ENCODE measurements around the gene TMEM115. TPM values are rescaled to one million over a fixed set of nuclear protein-coding genes. Genes with fewer than 3 reads are reported as not detected.

TMEM115 gene
- total and polyA plus RNA-seq, 2 of the 13 experiments (the other 11 are each of a cell fraction or from before 2014, with no cell fraction given): 22.1 to 30.7 TPM

DNA sequence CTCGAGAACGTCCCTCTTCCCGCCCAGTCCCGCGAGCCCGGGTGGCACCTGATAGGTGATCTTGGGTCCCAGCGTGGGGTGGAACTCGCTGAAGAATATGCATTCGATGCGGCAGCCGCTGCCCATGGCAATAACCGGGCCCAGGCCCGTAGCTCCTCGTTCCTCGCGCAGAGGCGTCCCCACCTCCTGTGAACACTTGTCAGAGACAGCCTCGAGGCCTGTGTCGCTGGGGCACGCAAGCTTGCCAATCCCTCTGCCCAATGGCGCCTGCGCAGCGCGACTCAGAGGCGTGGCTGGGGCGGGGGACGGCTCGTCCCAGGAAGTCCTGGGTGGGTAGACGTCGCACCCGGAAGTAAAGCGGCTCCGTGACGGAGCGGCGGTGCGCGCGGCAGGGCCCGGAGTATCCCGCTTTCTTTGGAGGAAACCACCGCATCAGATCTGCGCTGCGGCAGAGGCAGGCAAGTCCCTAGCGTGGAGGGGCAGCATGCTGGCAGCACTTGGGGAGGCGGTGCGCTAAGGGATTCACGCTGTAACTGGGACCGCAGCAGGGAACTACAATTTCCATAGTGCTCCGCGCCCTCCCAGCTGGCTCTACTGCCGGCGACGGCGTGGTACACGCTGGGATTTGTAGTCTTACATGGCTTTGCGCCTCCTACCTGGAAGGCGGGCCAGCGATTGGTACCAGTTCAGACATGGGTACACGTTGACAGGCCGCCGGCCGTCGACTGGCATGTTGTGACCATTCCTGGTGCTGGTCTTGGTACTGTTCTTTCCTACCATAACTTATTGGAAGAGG, 8.6 kb downstream of the TMEM115 start, which contains the start of the genes CYB561D2 and NPRL2 (continued):
- TF ChIP-seq, protein P1, sequence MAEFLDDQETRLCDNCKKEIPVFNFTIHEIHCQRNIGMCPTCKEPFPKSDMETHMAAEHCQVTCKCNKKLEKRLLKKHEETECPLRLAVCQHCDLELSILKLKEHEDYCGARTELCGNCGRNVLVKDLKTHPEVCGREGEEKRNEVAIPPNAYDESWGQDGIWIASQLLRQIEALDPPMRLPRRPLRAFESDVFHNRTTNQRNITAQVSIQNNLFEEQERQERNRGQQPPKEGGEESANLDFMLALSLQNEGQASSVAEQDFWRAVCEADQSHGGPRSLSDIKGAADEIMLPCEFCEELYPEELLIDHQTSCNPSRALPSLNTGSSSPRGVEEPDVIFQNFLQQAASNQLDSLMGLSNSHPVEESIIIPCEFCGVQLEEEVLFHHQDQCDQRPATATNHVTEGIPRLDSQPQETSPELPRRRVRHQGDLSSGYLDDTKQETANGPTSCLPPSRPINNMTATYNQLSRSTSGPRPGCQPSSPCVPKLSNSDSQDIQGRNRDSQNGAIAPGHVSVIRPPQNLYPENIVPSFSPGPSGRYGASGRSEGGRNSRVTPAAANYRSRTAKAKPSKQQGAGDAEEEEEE (CRISPR knock-in tag; IDR thresholded peaks at IDR 0.05; ENCODE audit: borderline replicate concordance): no peak; the same call in 1 of the 2 replicates
- TF ChIP-seq ZC3H4 (CRISPR knock-in tag; IDR thresholded peaks at IDR 0.05; ENCODE audit: borderline replicate concordance) (peak; percentile 57; the same call in 1 of the 2 replicates), MNT (IDR thresholded peaks at IDR 0.05) (peak; percentile 16; the same call in 1 of the 2 replicates), CHD4 (IDR thresholded peaks at IDR 0.05; ENCODE audit: borderline replicate concordance, low read length) (no peak), RXRB (CRISPR knock-in tag; IDR thresholded peaks at IDR 0.05; ENCODE audit: borderline replicate concordance) (peak; percentile 75), ZNF773 (CRISPR knock-in tag; IDR thresholded peaks at IDR 0.05; ENCODE audit: borderline replicate concordance) (peak; percentile 95), ZNF441 (CRISPR knock-in tag; IDR thresholded peaks at IDR 0.05; ENCODE audit: borderline replicate concordance) (peak; percentile 90), SMAD9 (CRISPR knock-in tag; IDR thresholded peaks at IDR 0.05) (no peak), SCMH1 (CRISPR knock-in tag; IDR thresholded peaks at IDR 0.05; ENCODE audit: borderline replicate concordance) (no peak), HDAC1 (CRISPR knock-in tag; IDR thresholded peaks at IDR 0.05) (peak; percentile 94), EZH2 (conservative IDR thresholded peaks at IDR 0.05; ENCODE audit: low read depth, low read length) (no peak), ZFY (CRISPR knock-in tag; IDR thresholded peaks at IDR 0.05) (peak; percentile 95), MXI1 (IDR thresholded peaks at IDR 0.05; ENCODE audit: borderline replicate concordance, low read depth, low read length) (peak; percentile 58; the same call in 2 of the 3 replicates), RNF2 (conservative IDR thresholded peaks at IDR 0.05; ENCODE audit: low read depth) (peak; percentile 99)
- TF ChIP-seq, protein P2, sequence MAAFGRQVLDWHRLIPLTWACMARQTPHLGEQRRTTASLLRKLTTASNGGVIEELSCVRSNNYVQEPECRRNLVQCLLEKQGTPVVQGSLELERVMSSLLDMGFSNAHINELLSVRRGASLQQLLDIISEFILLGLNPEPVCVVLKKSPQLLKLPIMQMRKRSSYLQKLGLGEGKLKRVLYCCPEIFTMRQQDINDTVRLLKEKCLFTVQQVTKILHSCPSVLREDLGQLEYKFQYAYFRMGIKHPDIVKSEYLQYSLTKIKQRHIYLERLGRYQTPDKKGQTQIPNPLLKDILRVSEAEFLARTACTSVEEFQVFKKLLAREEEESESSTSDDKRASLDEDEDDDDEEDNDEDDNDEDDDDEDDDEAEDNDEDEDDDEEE (CRISPR knock-in tag; IDR thresholded peaks at IDR 0.05): peak; percentile 87; the same call in 1 of the 2 replicates
- TF ChIP-seq, protein P3, sequence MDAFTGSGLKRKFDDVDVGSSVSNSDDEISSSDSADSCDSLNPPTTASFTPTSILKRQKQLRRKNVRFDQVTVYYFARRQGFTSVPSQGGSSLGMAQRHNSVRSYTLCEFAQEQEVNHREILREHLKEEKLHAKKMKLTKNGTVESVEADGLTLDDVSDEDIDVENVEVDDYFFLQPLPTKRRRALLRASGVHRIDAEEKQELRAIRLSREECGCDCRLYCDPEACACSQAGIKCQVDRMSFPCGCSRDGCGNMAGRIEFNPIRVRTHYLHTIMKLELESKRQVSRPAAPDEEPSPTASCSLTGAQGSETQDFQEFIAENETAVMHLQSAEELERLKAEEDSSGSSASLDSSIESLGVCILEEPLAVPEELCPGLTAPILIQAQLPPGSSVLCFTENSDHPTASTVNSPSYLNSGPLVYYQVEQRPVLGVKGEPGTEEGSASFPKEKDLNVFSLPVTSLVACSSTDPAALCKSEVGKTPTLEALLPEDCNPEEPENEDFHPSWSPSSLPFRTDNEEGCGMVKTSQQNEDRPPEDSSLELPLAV (CRISPR knock-in tag; conservative IDR thresholded peaks at IDR 0.05; ENCODE audit: low read depth): no peak
- TF ChIP-seq, protein P4, sequence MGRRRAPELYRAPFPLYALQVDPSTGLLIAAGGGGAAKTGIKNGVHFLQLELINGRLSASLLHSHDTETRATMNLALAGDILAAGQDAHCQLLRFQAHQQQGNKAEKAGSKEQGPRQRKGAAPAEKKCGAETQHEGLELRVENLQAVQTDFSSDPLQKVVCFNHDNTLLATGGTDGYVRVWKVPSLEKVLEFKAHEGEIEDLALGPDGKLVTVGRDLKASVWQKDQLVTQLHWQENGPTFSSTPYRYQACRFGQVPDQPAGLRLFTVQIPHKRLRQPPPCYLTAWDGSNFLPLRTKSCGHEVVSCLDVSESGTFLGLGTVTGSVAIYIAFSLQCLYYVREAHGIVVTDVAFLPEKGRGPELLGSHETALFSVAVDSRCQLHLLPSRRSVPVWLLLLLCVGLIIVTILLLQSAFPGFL (CRISPR knock-in tag; IDR thresholded peaks at IDR 0.05): no peak
- TF ChIP-seq, protein P5, sequence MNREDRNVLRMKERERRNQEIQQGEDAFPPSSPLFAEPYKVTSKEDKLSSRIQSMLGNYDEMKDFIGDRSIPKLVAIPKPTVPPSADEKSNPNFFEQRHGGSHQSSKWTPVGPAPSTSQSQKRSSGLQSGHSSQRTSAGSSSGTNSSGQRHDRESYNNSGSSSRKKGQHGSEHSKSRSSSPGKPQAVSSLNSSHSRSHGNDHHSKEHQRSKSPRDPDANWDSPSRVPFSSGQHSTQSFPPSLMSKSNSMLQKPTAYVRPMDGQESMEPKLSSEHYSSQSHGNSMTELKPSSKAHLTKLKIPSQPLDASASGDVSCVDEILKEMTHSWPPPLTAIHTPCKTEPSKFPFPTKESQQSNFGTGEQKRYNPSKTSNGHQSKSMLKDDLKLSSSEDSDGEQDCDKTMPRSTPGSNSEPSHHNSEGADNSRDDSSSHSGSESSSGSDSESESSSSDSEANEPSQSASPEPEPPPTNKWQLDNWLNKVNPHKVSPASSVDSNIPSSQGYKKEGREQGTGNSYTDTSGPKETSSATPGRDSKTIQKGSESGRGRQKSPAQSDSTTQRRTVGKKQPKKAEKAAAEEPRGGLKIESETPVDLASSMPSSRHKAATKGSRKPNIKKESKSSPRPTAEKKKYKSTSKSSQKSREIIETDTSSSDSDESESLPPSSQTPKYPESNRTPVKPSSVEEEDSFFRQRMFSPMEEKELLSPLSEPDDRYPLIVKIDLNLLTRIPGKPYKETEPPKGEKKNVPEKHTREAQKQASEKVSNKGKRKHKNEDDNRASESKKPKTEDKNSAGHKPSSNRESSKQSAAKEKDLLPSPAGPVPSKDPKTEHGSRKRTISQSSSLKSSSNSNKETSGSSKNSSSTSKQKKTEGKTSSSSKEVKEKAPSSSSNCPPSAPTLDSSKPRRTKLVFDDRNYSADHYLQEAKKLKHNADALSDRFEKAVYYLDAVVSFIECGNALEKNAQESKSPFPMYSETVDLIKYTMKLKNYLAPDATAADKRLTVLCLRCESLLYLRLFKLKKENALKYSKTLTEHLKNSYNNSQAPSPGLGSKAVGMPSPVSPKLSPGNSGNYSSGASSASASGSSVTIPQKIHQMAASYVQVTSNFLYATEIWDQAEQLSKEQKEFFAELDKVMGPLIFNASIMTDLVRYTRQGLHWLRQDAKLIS (CRISPR knock-in tag; IDR thresholded peaks at IDR 0.05): no peak

Data from HepG2 (cell line).